ENCODE measurements around the gene SURF6. TPM values are rescaled to one million over a fixed set of nuclear protein-coding genes. Genes with fewer than 3 reads are reported as not detected.
"Not testable (repeated sequence)": the region's sequence is repeated elsewhere in the genome, so short reads cannot be mapped to it uniquely, and the experiment has no call there.

SURF6 gene
- total RNA-seq, 1 donor from 2014 or later: 16.0 TPM

GRCh38 chr9:133377721-133378216 lies 41.8 kb upstream of the SURF6 start:
- no peak for TF ChIP-seq CTCF (IDR thresholded peaks at IDR 0.05)
- Mint-ChIP-seq H3K9me3 (ENCODE audit: unreplicated experiment) (no peaks in the 10 kb centered on the region), H3K27ac (ENCODE audit: unreplicated experiment) (no peak overlapping the region), H3K4me3 (ENCODE audit: unreplicated experiment) (no peak overlapping the region), H3K27me3 (ENCODE audit: unreplicated experiment) (no peaks in the 10 kb centered on the region), H3K4me1 (ENCODE audit: unreplicated experiment) (peaks cover 19% of the 10 kb centered on the region), H3K36me3 (ENCODE audit: unreplicated experiment) (no peaks in the 10 kb centered on the region)
- no peak for DNase-seq (ENCODE audit: extremely low spot score, unreplicated experiment)

- Mint-ChIP-seq H3K4me1 (ENCODE audit: unreplicated experiment) (peaks cover 24% of the 10 kb centered on the region), H3K4me3 (ENCODE audit: unreplicated experiment) (peak overlapping the region; percentile 70)
- not testable (repeated sequence) for H3K36me3 Mint-ChIP-seq (ENCODE audit: unreplicated experiment); H3K27me3 Mint-ChIP-seq (ENCODE audit: unreplicated experiment); DNase-seq (ENCODE audit: extremely low spot score, unreplicated experiment); H3K27ac Mint-ChIP-seq (ENCODE audit: unreplicated experiment); H3K9me3 Mint-ChIP-seq (ENCODE audit: unreplicated experiment)
Observed at GRCh38 chr9:133377280-133377679, 41.3 kb upstream of the SURF6 start.

GRCh38 chr9:133375724-133376654 lies 40.0 kb upstream of the SURF6 start, which contains the start of the genes STKLD1 and SURF4:
TSS of gene STKLD1 (plus strand) at chr9:133376366. CDS start at chr9:133376474, 108 bp downstream.
TSS of gene SURF4 (minus strand) at chr9:133376060. CDS start at chr9:133375969, 91 bp downstream.
- peak within 1 kb of the TSS; percentile 97 for H3K27ac Mint-ChIP-seq (ENCODE audit: unreplicated experiment)
- H3K27me3 Mint-ChIP-seq (ENCODE audit: unreplicated experiment): no peaks in the 10 kb centered on the region
- peaks cover 4% of the 10 kb centered on the region for H3K36me3 Mint-ChIP-seq (ENCODE audit: unreplicated experiment)
- peak within 1 kb of the TSS; percentile 94 for H3K4me3 Mint-ChIP-seq (ENCODE audit: unreplicated experiment)
- peaks cover 33% of the 10 kb centered on the region for H3K4me1 Mint-ChIP-seq (ENCODE audit: unreplicated experiment)
- no peaks in the 10 kb centered on the region for H3K9me3 Mint-ChIP-seq (ENCODE audit: unreplicated experiment)
- no peak for TF ChIP-seq CTCF (IDR thresholded peaks at IDR 0.05)
- peak; percentile 98 for DNase-seq (ENCODE audit: extremely low spot score, unreplicated experiment)

- Mint-ChIP-seq H3K27ac (ENCODE audit: unreplicated experiment) (peak overlapping the region; percentile 97), H3K4me3 (ENCODE audit: unreplicated experiment) (peak overlapping the region; percentile 94), H3K9me3 (ENCODE audit: unreplicated experiment) (no peaks in the 10 kb centered on the region), H3K4me1 (ENCODE audit: unreplicated experiment) (peaks cover 40% of the 10 kb centered on the region), H3K36me3 (ENCODE audit: unreplicated experiment) (peaks cover 7% of the 10 kb centered on the region), H3K27me3 (ENCODE audit: unreplicated experiment) (no peaks in the 10 kb centered on the region)
- peak; percentile 29 for TF ChIP-seq CTCF (IDR thresholded peaks at IDR 0.05)
- DNase-seq (ENCODE audit: extremely low spot score, unreplicated experiment): no peak
Observed at GRCh38 chr9:133375116-133375723, 39.2 kb upstream of the SURF6 start.

GRCh38 chr9:133374612-133375115 lies 38.7 kb upstream of the SURF6 start:
- peak overlapping the region; percentile 94 for H3K4me3 Mint-ChIP-seq (ENCODE audit: unreplicated experiment)
- TF ChIP-seq CTCF (IDR thresholded peaks at IDR 0.05): no peak
- H3K27me3 Mint-ChIP-seq (ENCODE audit: unreplicated experiment): no peaks in the 10 kb centered on the region
- H3K4me1 Mint-ChIP-seq (ENCODE audit: unreplicated experiment): peaks cover 44% of the 10 kb centered on the region
- peaks cover 9% of the 10 kb centered on the region for H3K36me3 Mint-ChIP-seq (ENCODE audit: unreplicated experiment)
- DNase-seq (ENCODE audit: extremely low spot score, unreplicated experiment): no peak
- peak overlapping the region; percentile 97 for H3K27ac Mint-ChIP-seq (ENCODE audit: unreplicated experiment)
- H3K9me3 Mint-ChIP-seq (ENCODE audit: unreplicated experiment): no peaks in the 10 kb centered on the region
